ENCODE results near the gene COPS6.

DNA sequence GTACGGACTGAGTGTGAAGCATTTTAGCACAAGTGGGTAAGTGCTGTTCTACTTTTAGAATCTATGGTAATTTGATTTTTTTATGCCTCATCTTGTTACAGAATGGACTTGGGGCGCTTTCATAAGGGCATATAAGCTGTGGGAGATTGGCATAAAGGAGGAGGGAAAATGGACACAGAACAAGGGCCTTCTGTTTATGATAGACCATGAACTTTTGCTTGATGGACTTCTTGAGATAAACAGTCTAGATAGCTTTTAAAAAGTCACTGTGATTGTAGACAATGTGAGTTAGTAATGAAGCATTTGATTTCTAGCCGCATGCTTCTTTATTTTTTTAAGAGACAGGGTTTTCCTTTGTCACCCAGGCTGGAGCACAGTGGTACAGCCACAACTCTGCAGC lies 37.2 kb upstream of the COPS6 start:
- TF ChIP-seq, protein P1, sequence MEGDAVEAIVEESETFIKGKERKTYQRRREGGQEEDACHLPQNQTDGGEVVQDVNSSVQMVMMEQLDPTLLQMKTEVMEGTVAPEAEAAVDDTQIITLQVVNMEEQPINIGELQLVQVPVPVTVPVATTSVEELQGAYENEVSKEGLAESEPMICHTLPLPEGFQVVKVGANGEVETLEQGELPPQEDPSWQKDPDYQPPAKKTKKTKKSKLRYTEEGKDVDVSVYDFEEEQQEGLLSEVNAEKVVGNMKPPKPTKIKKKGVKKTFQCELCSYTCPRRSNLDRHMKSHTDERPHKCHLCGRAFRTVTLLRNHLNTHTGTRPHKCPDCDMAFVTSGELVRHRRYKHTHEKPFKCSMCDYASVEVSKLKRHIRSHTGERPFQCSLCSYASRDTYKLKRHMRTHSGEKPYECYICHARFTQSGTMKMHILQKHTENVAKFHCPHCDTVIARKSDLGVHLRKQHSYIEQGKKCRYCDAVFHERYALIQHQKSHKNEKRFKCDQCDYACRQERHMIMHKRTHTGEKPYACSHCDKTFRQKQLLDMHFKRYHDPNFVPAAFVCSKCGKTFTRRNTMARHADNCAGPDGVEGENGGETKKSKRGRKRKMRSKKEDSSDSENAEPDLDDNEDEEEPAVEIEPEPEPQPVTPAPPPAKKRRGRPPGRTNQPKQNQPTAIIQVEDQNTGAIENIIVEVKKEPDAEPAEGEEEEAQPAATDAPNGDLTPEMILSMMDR (IDR thresholded peaks at IDR 0.05) = no peak
- TF ChIP-seq POLR2A (IDR thresholded peaks at IDR 0.05) = no peak
